HL-60 (cell line): ENCODE data around the gene SPPL2B.

Experiments
- GABPA ChIP-seq: IDR thresholded peaks from 2 replicates; pipeline ENCODE4 v1.6.1; 2012; ENCODE audit warnings: low read depth
- POLR2AphosphoS5 ChIP-seq: IDR thresholded peaks from 2 replicates; pipeline ENCODE4 v1.6.1; 2012; ENCODE audit warnings: low read depth
- TF ChIP-seq, protein P1 (sequence below): IDR thresholded peaks from one replicate; pipeline ENCODE4 v1.5.1; 2011; ENCODE audit warnings: low read length, control low read depth, inconsistent platforms; ENCODE audit not compliant: insufficient read depth

DNA sequence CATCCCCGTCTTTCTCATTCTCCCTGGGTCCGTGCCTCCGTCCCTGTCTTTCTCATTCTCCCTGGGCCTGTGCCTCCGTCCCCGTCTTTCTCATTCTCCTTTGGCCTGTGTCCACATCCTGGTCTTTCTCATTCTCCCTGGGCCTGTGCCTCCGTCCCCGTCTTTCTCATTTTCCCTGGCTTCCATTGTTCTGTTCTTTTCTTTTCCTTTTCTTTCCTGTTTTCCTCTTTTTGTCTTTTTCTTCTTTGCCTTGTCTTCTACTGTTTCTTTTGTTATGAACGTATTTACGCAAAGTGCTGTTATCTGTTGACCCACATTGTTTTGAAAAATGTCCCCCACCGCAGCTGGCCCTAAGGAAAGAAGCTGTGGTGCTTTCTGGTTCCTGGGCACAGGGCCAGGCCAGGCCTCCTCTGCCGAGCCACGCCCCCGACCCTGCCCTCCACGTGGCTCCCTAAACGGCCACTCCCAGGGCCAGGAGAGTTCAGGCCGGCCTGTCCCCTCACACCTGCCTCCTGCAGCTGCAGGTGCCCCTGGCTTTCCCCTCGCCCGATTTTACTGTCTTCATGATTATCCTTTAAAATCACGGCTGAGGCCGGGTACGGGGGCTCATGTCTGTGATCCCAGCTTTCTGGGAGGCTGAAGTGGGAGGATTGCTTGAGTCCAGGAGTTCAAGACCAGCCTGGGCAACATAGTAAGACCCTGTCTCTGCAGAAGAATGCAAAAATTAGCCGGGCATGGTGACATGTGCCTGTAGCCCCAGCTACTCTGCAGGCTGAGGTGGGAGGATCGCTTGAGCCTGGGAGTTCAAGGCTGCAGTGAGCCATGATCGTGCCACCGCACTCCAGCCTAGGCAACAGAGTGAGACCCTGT, 17.5 kb downstream of the SPPL2B start:
- TF ChIP-seq, protein P1, sequence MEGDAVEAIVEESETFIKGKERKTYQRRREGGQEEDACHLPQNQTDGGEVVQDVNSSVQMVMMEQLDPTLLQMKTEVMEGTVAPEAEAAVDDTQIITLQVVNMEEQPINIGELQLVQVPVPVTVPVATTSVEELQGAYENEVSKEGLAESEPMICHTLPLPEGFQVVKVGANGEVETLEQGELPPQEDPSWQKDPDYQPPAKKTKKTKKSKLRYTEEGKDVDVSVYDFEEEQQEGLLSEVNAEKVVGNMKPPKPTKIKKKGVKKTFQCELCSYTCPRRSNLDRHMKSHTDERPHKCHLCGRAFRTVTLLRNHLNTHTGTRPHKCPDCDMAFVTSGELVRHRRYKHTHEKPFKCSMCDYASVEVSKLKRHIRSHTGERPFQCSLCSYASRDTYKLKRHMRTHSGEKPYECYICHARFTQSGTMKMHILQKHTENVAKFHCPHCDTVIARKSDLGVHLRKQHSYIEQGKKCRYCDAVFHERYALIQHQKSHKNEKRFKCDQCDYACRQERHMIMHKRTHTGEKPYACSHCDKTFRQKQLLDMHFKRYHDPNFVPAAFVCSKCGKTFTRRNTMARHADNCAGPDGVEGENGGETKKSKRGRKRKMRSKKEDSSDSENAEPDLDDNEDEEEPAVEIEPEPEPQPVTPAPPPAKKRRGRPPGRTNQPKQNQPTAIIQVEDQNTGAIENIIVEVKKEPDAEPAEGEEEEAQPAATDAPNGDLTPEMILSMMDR: no peak
- TF ChIP-seq POLR2AphosphoS5: no peak
- TF ChIP-seq GABPA: no peak
